Retinal pigment epithelial cell (primary cell): ENCODE measurements around the gene MARCHF10.

Experiments
- DNase-seq: peaks from one replicate; pipeline ENCODE4 v3.0.0-alpha.2; 2010; ENCODE audit warnings: low read depth
- H3K4me3 ChIP-seq: 2 replicates; pipeline ENCODE4 v1.5.1; 2011; ENCODE audit warnings: mild to moderate bottlenecking, low read length, control low read depth, moderate library complexity
- TF ChIP-seq, protein P1 (sequence below): conservative IDR thresholded peaks from 2 replicates; pipeline ENCODE4 v1.5.1; 2011; ENCODE audit warnings: low read depth, low read length, control low read depth, inconsistent platforms

The MARCHF10 gene

DNA sequence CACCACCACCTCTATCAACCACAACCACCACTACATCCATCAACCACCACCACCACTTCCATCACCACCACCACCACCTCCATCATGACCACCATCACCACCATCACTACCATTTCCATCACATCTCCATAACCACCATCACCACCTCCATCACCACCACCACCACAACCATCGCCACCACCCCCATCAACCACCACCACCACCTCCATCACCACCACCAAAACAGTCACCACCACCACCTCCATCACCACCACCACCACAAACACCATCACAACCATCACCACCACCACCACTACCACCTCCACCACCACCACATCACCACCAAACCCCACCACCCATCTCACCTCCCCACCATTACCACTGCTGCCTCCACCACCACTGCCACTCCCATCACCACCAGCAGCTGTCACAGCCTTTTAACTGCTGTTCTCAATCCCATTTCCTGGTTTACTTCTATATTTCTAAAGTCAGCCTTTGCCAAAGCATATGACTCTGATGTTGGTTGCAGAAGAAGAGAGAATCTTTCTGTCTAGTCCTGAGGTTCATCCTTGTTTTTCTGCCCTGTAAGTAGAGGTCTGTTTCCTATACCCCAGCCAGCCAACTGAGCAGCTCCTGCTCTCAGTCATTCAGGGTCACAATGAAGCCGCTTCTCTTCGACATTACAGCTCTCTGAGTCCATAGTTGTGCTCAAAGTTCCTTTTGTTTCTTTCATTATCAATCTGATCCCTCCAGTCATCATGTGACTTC, 14.0 kb downstream of the MARCHF10 start:
- H3K4me3 ChIP-seq, result no peak overlapping the region
- DNase-seq, result no peak
- TF ChIP-seq, protein P1, sequence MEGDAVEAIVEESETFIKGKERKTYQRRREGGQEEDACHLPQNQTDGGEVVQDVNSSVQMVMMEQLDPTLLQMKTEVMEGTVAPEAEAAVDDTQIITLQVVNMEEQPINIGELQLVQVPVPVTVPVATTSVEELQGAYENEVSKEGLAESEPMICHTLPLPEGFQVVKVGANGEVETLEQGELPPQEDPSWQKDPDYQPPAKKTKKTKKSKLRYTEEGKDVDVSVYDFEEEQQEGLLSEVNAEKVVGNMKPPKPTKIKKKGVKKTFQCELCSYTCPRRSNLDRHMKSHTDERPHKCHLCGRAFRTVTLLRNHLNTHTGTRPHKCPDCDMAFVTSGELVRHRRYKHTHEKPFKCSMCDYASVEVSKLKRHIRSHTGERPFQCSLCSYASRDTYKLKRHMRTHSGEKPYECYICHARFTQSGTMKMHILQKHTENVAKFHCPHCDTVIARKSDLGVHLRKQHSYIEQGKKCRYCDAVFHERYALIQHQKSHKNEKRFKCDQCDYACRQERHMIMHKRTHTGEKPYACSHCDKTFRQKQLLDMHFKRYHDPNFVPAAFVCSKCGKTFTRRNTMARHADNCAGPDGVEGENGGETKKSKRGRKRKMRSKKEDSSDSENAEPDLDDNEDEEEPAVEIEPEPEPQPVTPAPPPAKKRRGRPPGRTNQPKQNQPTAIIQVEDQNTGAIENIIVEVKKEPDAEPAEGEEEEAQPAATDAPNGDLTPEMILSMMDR, result no peak

DNA sequence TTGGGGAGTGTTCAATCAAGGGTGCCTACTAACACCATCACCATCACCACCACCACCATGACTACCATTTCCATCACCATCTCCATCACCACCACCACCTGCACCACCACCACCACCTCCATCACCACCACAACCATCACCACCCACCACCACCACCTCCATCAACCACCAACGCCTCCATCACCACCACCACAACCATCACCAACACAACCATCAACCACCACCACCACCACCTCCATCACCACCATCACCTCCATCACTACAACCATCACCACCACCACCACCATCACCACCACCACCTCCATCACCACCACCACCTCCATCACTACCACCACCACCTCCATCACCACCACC, 15.7 kb downstream of the MARCHF10 start:
- no peak overlapping the region for H3K4me3 ChIP-seq
- TF ChIP-seq, protein P1, result no peak
- no peak for DNase-seq

DNA sequence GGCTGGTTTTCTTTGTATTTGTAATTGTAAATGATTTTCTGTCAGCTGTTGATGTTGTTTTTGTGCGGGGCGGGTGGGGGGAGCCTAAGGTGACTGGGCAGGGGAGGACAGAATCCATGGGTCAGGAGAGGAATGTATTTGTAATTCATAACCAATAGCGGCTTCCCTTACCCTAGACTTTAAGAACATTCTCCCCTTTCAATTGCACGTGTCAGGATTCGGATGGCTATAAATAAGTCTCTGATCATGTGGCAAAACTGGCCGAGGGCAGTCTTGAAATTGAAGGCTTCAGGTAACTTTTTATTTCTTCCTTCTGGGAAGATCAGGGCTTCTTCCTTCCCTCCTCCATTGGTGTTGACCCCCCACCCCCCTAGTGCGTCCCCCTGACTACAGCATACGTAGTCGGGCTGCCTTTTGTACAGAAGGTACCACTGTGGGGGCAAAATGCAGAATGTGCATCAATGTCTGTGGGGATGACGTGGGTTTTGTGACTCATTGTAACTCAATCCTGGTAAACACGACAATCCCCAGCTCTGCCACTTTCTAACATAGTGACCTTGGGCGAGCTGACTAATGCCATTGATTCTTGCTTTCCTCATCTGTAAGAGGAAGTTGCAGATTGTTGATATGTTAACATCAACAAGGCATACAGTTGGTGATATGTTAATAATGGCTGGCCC, 16.2 kb downstream of the MARCHF10 start:
- DNase-seq, result peak; percentile 90
- H3K4me3 ChIP-seq, result no peak overlapping the region
- TF ChIP-seq, protein P1, result no peak

DNA sequence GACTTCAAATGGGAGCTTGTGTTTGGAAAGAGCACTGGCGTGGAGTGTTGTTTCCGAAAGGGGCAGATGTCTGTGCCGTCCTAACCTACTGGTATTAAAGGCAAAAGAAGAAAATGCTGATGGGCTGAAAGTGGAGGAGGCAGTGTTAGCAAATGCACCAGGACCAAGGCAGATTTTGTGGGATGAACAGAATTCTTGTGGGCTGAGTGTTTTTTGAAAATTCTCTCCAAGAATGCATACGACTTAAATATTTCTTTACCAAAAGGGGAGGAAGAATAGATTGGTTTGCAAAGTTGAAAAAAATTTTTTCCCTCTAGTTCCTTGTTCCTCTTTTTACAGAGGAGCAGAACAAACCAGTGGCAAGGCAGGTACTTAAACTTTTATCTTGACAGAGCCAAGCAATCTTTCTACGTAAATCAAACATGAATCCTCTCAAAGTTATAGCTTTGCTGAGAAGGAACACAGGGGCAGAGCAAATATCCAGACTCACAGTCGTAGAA, 16.8 kb downstream of the MARCHF10 start:
- TF ChIP-seq, protein P1, result no peak
- H3K4me3 ChIP-seq, result no peak overlapping the region
- DNase-seq, result peak; percentile 52

DNA sequence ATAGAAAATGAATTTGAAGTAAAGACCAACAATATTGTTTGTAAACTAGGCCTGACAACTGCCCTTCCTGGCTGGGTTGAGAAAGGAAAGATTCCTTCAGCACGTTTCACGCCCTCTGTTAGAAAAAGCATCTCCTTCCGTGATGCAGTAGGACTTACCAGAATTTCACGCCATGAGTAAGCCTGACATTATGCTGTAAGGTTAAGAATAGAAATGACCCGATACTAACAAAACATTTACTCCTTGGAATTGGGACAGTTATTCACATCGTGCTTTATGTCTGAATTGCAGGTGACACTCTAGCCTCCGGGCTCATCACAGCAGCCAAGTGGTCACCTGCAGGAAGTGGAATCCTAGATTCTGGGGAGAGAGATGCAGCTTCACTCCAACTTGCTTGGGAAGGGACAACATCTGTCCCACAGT, 17.5 kb downstream of the MARCHF10 start:
- H3K4me3 ChIP-seq, result no peak overlapping the region
- TF ChIP-seq, protein P1, result no peak
- DNase-seq, result no peak

DNA sequence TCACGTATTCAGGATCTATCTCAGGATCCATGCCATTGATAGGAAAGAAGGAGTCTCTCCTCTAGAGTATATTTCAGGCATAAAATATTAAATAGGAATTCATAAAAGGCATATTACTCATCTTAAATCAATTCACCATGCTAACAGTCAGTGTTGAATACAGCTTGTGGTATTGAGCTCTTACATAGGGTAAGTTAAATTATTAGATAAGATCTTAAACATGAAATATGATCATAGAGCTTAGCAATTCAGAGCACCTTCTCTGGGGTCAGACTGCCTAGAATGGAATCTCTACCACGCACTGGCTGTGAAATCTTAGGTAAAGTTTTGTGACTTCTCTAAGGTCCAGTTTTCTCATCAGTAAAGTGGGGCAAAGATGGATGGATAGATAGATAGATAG, 20.7 kb downstream of the MARCHF10 start:
- DNase-seq, result no peak

More for the DNA sequence above, 20.7 kb downstream of the MARCHF10 start:
- H3K4me3 ChIP-seq, result no peak overlapping the region
- TF ChIP-seq, protein P1, result no peak
